Sigmoid colon (tissue), 7 donors: ENCODE data around the gene MSN. TPM values are rescaled to one million over a fixed set of nuclear protein-coding genes. Genes with fewer than 3 reads are reported as not detected.
"Not testable (repeated sequence)": the region's sequence is repeated elsewhere in the genome, so short reads cannot be mapped to it uniquely, and the experiment has no call there.

Experiments used
- DNase-seq: peaks from one replicate; pipeline ENCODE4 v3.0.0-alpha.2; 2019
- H3K27ac ChIP-seq, 4 donors: fragments of 200-600 bp; sonication (generic); one replicate each; pipeline ENCODE4 v1.5.1; 2016 to 2019; ENCODE audit warnings: mild to moderate bottlenecking in 1 of 4
- H3K27me3 ChIP-seq, 3 donors: fragments of 200-600 bp; sonication (generic); one replicate each; pipeline ENCODE4 v1.5.1; 2019; ENCODE audit warnings: mild to moderate bottlenecking in 1 of 3
- H3K36me3 ChIP-seq, 4 donors: fragments of 200-600 bp; sonication (generic); one replicate each; pipeline ENCODE4 v1.5.1; 2016 to 2019
- H3K4me1 ChIP-seq, 4 donors: fragments of 200-600 bp; sonication (generic); one replicate each; pipeline ENCODE4 v1.5.1; 2017 to 2019
- H3K4me3 ChIP-seq, 4 donors: fragments of 200-600 bp; sonication (generic); one replicate each; pipeline ENCODE4 v1.5.1; 2017 to 2019; ENCODE audit warnings: mild to moderate bottlenecking in 2 of 4, moderate library complexity in 1 of 4
- H3K9me3 ChIP-seq, 4 donors: fragments of 200-600 bp in 3 of 4; sonication (generic) in 3 of 4; one replicate each; pipeline versions ENCODE4 v1.5.1 to v1.6.1; 2013 to 2019
- EP300 ChIP-seq, 4 donors: sonication (generic); formaldehyde crosslinking; IDR thresholded peaks; one replicate each; pipeline ENCODE4 v1.6.1; 2017; ENCODE audit warnings: antibody characterized with exemption in 4 of 4
- POLR2A ChIP-seq, 2 donors: fragments of 450-650 bp; IDR thresholded peaks; one replicate each; pipeline ENCODE4 v1.6.1; 2016; ENCODE audit warnings: antibody characterized with exemption in 2 of 2, mild to moderate bottlenecking in 2 of 2, moderate library complexity in 2 of 2
- POLR2AphosphoS5 ChIP-seq, 4 donors: sonication (generic); formaldehyde crosslinking; IDR thresholded peaks; one replicate each; pipeline ENCODE4 v1.6.1; 2017; ENCODE audit warnings: antibody characterized with exemption in 4 of 4
- WGBS, 2 donors: extraction: QIAGEN DNeasy Blood & Tissue Kit; methylation state at CpG; one replicate each; pipeline ENCODE4 v1.1.7; 2013; 5-methylcytosine and 5-hydroxymethylcytosine counted together
- intact Hi-C: fragments of 100-400 bp; cut with DNase I; formaldehyde crosslinking; loops from one replicate; pipeline ENCODE4 v1.15.1; 2023
- polyA plus RNA-seq, 3 donors: library from polyadenylated mRNA; stranded (reverse); fragments of 200-250 nt; gene quantifications; one replicate each; pipeline ENCODE4 v1.2.3, GENCODE V29; 2013
- total RNA-seq, 4 donors: library from RNA; depleted of rRNA; stranded (reverse); fragments of >200 nt; gene quantifications; one replicate each; pipeline ENCODE4 v1.1.0, GENCODE V29; 2016
- TF ChIP-seq, protein P1 (sequence below), 4 experiments: fragments of 450-650 bp in 3 of 4; fragments of 200-600 bp in 1 of 4; IDR thresholded peaks; one replicate each; pipeline ENCODE4 v1.5.1; 2016 to 2019; ENCODE audit warnings: antibody characterized with exemption in 4 of 4, mild to moderate bottlenecking in 3 of 4, moderate library complexity in 2 of 4
- donor health status: healthy with polysubstance abuse.
- donor health status: Bipolar disorder and iron deficiency.
- donor health status: healthy.

MSN gene
- total and polyA plus RNA-seq, 7 donors = 23.6 to 152 (median 136) TPM

DNA sequence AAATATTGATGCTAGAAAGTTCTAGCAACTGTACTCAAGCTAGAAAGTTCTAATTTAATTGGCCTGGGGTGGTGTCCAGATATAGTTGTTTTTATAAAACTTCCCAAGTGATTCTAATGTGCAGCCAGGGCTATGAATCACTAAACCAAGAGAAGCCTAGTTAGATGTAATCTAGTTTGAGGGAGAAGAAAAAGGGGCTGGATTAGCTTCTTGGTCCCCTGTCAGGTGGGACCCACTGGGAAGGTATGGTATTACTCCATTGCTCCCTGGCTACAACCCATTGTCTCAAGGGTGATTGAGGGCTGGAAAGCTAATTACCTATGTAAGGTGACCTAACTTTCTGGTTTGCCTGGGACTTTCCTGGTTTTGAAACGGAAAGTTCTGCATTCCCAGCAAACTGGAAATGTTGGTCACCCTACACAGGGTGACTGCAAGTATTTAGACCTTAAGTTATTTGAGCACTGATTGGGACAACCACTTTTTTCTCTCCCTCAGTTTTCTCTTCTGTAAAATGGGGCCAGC, 23.9 kb upstream of the MSN start:
- TF ChIP-seq EP300 (IDR thresholded peaks at IDR 0.05) (no peak), POLR2A (IDR thresholded peaks at IDR 0.05) (no peak), POLR2AphosphoS5 (IDR thresholded peaks at IDR 0.05) (no peak)
- TF ChIP-seq, protein P1, sequence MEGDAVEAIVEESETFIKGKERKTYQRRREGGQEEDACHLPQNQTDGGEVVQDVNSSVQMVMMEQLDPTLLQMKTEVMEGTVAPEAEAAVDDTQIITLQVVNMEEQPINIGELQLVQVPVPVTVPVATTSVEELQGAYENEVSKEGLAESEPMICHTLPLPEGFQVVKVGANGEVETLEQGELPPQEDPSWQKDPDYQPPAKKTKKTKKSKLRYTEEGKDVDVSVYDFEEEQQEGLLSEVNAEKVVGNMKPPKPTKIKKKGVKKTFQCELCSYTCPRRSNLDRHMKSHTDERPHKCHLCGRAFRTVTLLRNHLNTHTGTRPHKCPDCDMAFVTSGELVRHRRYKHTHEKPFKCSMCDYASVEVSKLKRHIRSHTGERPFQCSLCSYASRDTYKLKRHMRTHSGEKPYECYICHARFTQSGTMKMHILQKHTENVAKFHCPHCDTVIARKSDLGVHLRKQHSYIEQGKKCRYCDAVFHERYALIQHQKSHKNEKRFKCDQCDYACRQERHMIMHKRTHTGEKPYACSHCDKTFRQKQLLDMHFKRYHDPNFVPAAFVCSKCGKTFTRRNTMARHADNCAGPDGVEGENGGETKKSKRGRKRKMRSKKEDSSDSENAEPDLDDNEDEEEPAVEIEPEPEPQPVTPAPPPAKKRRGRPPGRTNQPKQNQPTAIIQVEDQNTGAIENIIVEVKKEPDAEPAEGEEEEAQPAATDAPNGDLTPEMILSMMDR (IDR thresholded peaks at IDR 0.05) = no peak
- peak overlapping the region; percentile 51 to 75 (median 71) for H3K27ac ChIP-seq
- WGBS, 2 donors = 48 to 54% methylated on average over 1 of the region's 1 CpG

DNA sequence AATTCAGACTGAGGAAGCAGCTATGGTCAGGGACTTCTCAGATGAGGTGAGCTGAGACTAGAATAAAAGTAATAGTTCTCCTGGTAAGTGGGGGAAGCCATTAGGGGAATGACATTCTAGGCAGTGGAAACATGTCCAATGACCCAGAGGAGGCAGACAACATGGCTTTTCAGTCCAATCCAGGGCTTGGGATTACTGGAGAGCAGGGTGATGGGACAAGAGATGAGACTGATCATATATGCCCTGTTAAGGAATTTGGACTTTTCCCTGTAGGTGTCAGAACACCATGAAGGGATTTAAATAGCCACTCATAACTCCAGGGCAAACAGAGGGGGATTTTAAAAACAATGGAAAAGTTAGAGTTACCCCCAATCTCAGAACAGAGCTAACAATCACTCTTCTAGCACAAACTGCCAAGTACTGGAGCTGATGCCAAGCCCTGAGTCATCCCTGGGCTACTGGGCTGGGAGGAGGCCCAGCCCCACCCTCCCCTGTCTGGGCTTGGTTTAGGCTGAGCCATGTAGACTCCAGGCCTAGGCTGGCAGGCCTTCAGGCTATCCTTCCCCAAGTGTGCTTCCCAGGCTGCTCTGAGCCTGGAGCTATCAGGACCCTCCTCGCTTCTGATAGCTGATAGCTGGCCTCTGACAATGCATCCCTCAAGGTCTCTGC, 22.7 kb upstream of the MSN start:
- H3K9me3 ChIP-seq = no peaks in the 10 kb centered on the region
- 51 to 57% methylated on average over 1 of the region's 1 CpG for WGBS, 2 donors
- intact Hi-C loops = loop anchor here (5.0 kb wide), 1 partner anchor 47 kb away; no protein-coding TSS in a partner anchor
- TF ChIP-seq EP300 (IDR thresholded peaks at IDR 0.05) (no peak), POLR2AphosphoS5 (IDR thresholded peaks at IDR 0.05) (peak in 3 of 4 donors; percentile 27 to 42 (median 35))
- H3K4me3 ChIP-seq = no peak overlapping the region
- peak overlapping the region; percentile 51 to 75 (median 71) for H3K27ac ChIP-seq
- no peaks in the 10 kb centered on the region for H3K27me3 ChIP-seq
- DNase-seq = peak; percentile 94
- H3K4me1 ChIP-seq = peaks cover 0 to 26% (median 25%) of the 10 kb centered on the region in 4 donors
- no peaks in the 10 kb centered on the region for H3K36me3 ChIP-seq

More for the DNA sequence above, 23.9 kb upstream of the MSN start:
- intact Hi-C loops = loop anchor here (5.0 kb wide), 1 partner anchor 46 kb away; no protein-coding TSS in a partner anchor
- Histone ChIP-seq H3K4me3 (no peak overlapping the region), H3K36me3 (no peaks in the 10 kb centered on the region), H3K9me3 (no peaks in the 10 kb centered on the region), H3K27me3 (no peaks in the 10 kb centered on the region), H3K4me1 (peaks cover 0 to 26% (median 25%) of the 10 kb centered on the region in 4 donors)
- no peak for DNase-seq

DNA sequence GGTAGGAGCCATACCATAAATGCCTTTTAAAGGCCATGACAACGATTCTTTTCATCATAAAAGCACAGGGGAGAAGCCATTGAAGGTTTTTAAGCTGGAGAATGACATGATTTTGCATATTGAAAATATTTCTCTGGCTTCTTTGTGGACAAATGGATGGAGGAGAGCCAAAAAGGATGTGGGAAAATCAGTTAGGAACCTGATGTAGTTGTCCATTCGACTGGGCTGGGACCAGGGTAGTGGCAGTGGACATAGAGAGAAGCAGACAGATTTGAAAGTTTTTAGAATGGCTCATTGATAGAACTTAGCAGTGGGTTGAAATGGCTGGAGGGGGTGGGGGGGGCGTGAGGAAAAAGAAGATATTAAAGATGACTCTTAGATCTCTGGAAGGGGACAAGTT, 19.7 kb upstream of the MSN start:
- no peak for TF ChIP-seq POLR2A (IDR thresholded peaks at IDR 0.05)
- TF ChIP-seq POLR2AphosphoS5 (IDR thresholded peaks at IDR 0.05) = no peak
- TF ChIP-seq EP300 (IDR thresholded peaks at IDR 0.05) = no peak
- TF ChIP-seq, protein P1 (IDR thresholded peaks at IDR 0.05) = no peak
- DNase-seq = no peak
- Histone ChIP-seq H3K36me3 (no peaks in the 10 kb centered on the region), H3K4me1 (peaks cover 0 to 26% (median 24%) of the 10 kb centered on the region in 4 donors), H3K27me3 (no peaks in the 10 kb centered on the region), H3K9me3 (no peaks in the 10 kb centered on the region), H3K4me3 (no peak overlapping the region), H3K27ac (no peak overlapping the region)
- 82 to 88% methylated on average over 3 of the region's 3 CpGs for WGBS, 2 donors
- intact Hi-C loops = no loop called here

DNA sequence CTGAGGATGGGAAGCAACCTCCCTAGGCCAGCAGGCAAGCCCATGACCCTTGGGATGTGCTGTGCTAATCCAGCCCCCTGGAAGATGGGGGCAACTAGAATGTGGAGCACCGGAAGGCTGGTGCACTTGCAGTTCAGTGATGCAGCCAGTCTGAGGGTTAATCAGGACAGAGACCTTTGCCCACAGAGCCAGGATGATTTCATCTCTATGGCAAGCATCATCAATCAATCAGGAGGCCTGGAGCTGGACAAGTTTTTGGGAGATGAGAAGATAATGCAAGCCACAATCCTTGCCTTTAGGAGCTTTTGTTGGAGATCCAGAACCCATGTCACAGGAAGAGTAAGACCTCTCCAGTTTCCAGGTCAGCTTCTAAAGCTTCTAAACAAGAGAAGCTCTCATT, 15.4 kb upstream of the MSN start:
- WGBS, 2 donors = 88 to 94% methylated on average over 1 of the region's 1 CpG
- TF ChIP-seq POLR2AphosphoS5 (IDR thresholded peaks at IDR 0.05) (no peak), POLR2A (IDR thresholded peaks at IDR 0.05) (no peak), EP300 (IDR thresholded peaks at IDR 0.05) (no peak)
- TF ChIP-seq, protein P1 (IDR thresholded peaks at IDR 0.05) = no peak
- intact Hi-C loops = no loop called here
- H3K27ac ChIP-seq = no peak overlapping the region
- H3K27me3 ChIP-seq = no peaks in the 10 kb centered on the region
- H3K36me3 ChIP-seq = no peaks in the 10 kb centered on the region
- DNase-seq = no peak
- H3K4me1 ChIP-seq = peaks cover 0 to 13% (median 4%) of the 10 kb centered on the region in 4 donors
- H3K4me3 ChIP-seq = no peak overlapping the region
- H3K9me3 ChIP-seq = no peaks in the 10 kb centered on the region

DNA sequence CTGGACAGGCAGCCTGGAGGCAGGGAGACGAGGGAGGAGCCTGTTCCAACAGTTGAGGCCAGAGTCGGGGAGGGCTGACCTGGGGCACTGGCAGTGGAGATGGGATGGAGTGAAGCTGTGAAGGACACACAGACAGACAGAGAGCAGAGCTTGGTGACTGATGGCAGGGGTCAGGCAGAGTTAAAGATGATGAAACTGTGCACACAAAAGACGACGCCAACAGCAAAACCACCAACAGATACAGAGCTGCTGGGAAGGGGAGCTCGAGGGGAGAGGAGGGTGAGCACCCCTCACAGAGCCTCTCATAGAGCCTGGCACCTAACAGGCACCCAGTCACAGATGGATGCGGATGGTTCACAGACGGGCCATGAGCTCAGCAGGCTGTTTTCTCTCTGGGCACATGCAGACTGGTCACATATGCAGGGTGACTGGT, 10.4 kb upstream of the MSN start:
- H3K36me3 ChIP-seq, intact Hi-C loops, H3K9me3 ChIP-seq, DNase-seq, H3K4me3 ChIP-seq, H3K27me3 ChIP-seq: not testable (repeated sequence)
- Histone ChIP-seq H3K27ac (peak overlapping the region; percentile 27 to 70 (median 54)), H3K4me1 (peaks cover 0 to 13% (median 4%) of the 10 kb centered on the region in 4 donors)
- 64 to 70% methylated on average over 5 of the region's 7 CpGs for WGBS, 2 donors
